ENCODE results near the gene MSANTD2.
A peak's percentile ranks its signal among the peaks of the same experiment; 100 is the strongest.

MSANTD2 gene

DNA sequence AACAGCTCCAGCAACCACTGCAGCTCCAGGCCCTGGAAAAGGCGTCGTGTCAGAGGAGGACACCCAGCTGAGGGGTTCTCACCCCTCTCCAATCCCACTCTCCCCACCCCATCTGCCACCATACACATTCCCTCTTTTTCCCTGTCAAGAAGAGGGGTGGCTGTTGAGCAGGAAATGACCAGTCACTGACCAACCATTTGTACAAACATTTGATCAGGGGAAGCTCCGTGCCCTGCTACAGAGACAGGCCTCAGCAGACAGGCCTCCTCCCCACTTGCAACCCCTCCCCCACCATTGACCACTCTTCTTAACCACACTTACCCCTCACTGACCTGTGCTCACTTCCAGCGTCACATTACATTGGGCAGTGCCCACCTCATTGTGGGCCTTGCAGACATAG is 45.9 kb downstream of the MSANTD2 start:
- no peak for DNase-seq (ENCODE audit: low read depth in 2 of 2)

GRCh38 chr11:124753624-124754023 is 46.6 kb downstream of the MSANTD2 start:
- no peak for DNase-seq (ENCODE audit: low read depth in 2 of 2)

GRCh38 chr11:124753205-124753604 is 47.0 kb downstream of the MSANTD2 start:
- DNase-seq (ENCODE audit: low read depth in 2 of 2) = no peak

DNA sequence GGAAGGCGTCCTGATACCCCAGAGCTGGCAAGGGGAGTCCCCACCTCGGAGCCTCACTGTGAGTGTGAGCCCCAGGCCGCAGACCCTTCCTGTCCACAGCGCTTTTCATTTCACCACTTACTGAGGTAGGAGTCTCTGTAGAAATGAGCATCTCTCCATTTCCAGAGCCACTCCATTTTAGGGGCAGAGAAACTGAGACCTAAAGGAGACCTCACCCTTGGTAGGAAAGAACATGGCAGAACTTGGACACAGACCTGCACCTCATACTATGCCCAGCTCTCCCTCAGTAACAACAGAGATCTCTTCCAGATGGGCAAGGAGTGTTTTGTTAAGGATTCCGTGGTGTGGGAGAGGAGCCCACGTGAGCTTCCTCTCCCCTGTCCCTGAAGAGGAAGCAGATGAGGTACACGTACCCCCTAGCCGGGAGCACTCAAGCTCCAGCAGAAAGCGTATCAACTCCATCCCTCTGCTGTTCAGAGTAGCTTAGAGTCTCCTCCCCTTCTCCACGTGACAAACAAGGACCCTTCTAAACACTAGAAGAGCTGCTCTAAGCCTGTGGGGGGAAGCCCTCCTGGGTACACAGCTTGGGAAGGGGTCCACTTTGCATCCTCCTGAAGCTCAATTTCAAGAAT is 47.6 kb downstream of the MSANTD2 start:
- DNase-seq (ENCODE audit: low read depth in 2 of 2) = no peak

GRCh38 chr11:124751741-124752470 is 48.3 kb downstream of the MSANTD2 start, which contains the start of gene VSIG2:
TSS of gene VSIG2 (minus strand) at chr11:124752255. CDS start at chr11:124752137, 118 bp downstream.
- DNase-seq (ENCODE audit: low read depth in 2 of 2) = no peak

GRCh38 chr11:124751391-124751740 is 48.8 kb downstream of the MSANTD2 start:
- no peak for DNase-seq (ENCODE audit: low read depth in 2 of 2)

DNA sequence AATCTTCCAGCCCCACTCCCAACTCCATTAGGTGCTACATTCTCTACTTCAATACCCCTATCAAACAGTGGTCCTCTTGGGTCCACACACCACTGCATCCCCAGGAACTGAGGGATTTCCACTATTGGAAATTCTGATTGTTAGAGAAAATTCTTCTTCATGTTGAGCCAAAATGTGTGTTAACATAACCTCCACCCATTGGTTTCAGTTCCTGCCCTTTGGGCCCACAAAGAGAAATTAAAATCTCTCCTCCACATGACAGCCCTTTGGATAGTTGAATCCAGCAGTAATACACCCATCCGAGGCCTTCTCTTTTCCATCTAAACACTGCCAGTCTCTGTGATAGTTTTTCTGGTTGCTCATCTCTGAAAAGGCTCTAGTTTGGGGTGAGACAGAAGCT is 50.3 kb downstream of the MSANTD2 start:
- DNase-seq (ENCODE audit: low read depth in 2 of 2) = no peak

- DNase-seq (ENCODE audit: low read depth in 2 of 2) = no peak
These were observed 51.5 kb downstream of the MSANTD2 start for GRCh38 chr11:124748481-124749343.

DNA sequence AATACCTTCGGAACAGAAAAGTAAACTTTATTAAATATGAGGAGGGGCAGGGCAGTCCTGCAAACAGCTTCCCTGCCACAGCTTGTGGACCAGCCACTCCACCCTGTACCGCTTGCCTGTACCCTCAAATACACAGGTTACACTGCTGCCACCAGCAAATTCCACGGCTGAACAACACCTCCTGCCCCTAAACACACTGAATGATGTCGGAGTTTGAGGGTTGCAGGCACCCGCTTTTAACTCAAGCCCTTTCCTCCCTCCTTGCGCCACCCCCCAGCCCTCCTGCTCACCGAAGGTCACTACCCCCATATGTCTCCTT is 52.1 kb downstream of the MSANTD2 start:
- no peak for DNase-seq (ENCODE audit: low read depth in 2 of 2)

DNA sequence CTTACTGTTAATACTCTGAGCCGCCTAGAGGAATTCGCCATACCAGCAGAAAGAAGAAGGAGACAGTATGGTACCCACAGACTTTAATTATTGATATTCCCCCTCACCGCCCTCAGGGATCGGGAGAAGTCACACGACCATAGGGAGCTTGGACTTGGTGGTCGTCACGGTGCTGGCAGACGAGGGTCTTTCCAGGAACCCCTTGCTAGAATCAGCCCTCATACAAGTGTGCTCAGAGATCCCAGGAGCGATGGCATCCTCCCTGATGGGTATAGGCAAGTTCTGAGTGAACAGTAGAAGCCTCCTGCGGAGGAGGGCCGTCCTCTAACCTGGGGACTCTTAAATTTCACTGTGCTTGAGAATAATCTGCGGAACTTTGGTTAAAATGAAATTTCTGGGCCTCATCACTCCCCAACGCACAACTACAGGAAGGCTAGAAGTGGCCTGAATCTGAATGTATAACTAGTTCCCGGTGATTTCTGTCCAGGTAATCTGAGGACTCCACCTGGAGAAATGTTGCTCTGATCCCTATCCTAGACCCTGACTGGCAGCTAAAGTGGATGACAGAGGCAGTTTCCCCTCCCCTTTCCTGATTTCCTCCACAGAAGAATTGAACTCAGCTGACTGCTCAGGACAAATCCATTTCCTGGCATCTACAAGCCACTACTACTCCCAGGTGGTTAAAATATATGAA is 52.7 kb downstream of the MSANTD2 start:
- DNase-seq (ENCODE audit: low read depth in 2 of 2) = no peak

DNA sequence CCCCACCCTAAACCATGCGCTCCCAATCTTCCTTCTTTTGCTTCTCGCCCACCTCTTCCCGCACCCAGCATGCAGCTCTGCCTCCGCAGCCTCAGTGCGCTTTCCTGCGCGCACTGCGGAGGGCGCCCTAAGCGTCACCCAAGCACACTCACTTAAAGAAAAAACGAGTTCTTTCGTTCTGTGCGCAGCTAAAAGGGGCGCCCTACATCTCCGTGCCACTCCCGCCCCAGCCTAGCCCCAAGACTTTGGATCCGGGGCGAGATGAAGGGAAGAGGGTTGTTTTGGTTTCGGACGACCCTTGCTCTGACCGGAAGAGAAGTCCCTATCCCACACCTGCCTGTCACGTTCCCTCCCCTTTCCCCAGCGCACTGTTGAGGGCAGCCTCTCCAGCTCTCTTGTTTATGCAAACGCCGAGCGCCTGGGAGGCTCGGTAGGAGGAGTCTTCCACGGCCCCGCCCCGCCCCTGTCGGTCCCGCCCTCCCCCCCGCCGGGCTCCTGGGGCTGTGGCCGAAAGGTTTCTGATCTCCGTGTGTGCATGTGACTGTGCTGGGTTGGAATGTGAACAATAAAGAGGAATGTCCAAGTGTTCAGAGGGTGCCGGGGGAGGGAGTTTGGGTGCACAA is 53.5 kb downstream of the MSANTD2 start:
- DNase-seq (ENCODE audit: low read depth in 2 of 2) = peak; percentile 68 to 70

DNA sequence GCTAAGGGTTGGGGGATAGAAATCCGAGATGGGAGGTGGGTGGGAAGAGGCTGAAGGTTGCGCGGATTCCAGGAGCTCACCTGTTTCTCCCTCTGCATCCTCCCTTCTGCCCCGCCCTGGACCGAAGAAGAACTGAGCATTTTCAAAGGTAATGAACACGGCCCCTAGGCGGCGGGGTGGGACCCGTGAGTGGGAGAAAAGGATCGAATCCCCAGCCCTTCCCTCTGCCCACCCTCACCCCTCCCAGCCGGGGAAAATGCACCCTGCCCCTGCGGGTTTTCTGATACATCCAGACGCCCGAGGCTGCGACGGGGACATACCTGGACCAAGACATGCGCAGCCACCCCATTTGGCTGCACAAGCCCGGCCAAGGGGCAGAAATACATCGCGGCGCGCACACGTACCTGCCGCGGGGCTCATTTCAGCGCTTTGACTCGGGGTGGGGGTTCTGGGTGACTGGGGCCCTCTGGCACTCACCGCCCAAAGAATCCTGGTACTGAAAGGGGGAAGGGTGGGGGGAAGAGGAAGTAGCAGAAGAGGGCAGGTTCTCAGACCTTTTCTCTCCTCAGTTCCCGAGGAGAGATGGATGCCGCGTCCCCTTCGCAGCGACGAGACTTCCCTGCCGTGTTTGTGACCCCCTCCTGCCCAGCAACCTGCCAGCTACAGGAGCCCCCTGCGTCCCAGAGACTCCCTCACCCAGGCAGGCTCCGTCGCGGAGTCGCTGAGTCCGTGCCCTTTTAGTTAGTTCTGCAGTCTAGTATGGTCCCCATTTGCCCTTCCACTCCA is 54.2 kb downstream of the MSANTD2 start:
- DNase-seq (ENCODE audit: low read depth in 2 of 2) = peak in 1 of 2 donors; percentile 34

DNA sequence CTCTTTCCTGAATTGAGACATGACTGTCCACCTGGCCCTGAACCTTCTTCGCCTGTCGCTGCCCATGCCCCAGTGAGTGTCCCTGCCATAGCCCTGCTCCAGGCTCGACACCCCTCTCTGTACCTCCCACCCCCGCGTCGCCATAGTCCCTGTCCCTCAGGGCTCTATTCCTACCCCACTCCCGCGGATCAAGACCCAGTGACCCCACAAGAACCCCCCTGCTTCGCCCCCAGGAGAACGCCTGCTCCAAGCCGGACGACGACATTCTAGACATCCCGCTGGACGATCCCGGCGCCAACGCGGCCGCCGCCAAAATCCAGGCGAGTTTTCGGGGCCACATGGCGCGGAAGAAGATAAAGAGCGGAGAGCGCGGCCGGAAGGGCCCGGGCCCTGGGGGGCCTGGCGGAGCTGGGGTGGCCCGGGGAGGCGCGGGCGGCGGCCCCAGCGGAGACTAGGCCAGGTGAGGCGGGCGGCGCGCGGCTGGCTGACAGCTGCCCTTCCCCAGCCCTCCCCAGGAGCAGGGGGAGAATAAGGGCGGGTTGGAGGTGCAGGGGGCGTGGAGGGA is 54.9 kb downstream of the MSANTD2 start:
- no peak for DNase-seq (ENCODE audit: low read depth in 2 of 2)

GRCh38 chr11:124743050-124743449 is 57.2 kb downstream of the MSANTD2 start:
- no peak for DNase-seq (ENCODE audit: low read depth in 2 of 2)

DNA sequence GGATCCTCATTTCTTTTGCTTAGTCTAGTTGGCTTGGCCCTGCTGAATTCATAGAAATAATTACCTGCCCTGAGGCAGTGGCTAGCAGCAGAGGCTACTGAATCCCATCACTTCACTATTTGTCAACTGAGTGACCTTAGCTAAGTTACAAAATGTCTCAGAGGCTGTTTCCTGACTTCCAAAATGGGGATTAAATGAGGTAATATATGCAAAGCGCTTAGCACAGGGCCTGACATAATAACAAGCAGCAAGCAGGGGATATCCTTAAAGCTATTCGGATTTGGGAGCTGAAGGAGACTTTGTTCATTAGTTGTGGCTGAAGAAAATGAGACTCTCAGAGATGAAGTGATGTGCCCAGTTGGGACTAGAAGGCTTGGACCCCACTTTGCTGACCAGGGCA is 57.7 kb downstream of the MSANTD2 start:
- no peak for DNase-seq (ENCODE audit: low read depth in 2 of 2)

DNA sequence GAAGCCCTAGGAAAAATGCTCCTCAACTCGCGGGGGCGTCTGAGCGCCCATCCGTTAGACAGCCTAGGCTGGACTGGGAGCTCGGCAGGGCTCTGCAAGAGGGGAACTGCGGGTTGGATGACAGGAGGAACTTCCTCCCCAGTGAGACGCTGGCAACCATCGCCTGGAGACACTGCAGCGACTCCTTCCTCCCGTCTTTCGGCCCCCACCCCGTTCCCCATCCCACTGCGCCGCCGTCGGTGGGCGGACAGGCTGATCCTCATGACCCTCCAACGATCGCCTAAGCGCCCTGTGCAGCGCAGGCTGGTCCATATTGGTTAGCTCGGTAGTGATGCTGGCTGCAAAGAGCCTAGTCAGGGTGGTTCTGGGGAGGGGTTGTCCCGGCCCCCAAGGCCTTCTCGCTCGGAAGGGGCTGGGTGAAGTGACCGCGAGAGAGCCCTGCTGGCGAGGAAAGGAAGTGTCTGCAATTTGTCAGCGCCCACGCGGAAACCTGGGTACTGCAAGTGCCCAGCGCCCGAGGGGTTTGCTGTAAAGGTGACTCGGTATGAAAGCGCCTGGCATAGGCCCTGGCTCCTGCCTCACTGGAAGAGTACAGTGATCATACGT is 59.8 kb downstream of the MSANTD2 start:
- peak; percentile 53 to 58 for DNase-seq (ENCODE audit: low read depth in 2 of 2)

DNA sequence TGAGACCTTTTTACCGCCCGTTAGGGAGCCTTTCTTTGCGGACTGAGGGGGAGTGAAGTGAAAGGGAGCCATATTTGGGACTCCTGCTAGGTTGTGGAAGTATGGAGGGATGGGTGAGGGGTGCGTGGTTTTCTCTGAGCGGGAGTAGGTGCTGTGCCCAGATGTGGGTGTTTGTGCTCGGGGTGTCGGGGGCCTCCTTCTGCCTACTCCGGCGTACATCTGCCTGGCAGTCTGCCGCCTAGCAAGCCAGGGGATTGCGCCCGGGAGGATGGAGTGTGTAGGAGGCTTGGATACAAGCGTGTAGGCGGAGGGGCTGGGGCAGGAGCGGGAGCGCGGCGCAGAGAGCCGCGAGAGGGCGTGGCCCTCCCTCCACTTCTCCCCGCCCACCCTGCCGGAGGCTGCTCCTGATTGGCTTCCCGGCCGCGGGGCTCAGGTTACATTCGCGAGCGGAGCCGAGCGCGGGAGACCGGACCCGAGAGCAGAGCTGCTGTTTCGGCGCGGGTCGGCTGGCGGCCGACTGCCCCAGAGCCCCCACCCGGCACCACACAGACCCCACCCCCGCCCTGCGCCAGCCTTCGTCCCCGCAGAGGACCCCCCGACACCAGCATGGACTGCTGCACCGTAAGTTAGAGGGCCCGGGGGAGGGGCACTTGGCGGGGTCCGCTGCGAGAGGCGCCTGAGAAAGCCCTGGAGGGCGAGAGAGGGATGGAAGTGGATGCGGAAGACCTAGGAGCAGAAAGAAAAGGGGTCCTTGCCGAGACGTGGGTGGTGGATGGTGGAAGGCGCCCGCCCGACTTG is 60.5 kb downstream of the MSANTD2 start, which contains the start of gene NRGN:
Gene NRGN, plus strand, starts transcription at position 464 of the 798 bp plus-strand sequence. Its CDS starts 143 bp downstream, at position 607.
- peak; percentile 81 to 83 for DNase-seq (ENCODE audit: low read depth in 2 of 2)

- DNase-seq (ENCODE audit: low read depth in 2 of 2) = no peak
These were observed 61.3 kb downstream of the MSANTD2 start for GRCh38 chr11:124738713-124739478.

All from stimulated activated CD4-positive, alpha-beta T cell treated with anti-CD3 and anti-CD28 coated beads, Interleukin-4, amount 100 ng/mL, for 48 hours (primary cell).